ENCODE data around the gene EPB41L1. TPM values are rescaled to one million over a fixed set of nuclear protein-coding genes. Genes with fewer than 3 reads are reported as not detected.

EPB41L1 gene
- total RNA-seq, 2 donors from 2014 or later, result 81.1 to 102 TPM

- DNase-seq (ENCODE audit: low spot score), result no peak
- Histone ChIP-seq H3K4me1 (ENCODE audit: control insufficient read depth in 1 of 2, low read depth in 2 of 2) (no peaks in the 10 kb centered on the region), H3K27ac (no peak overlapping the region), H3K4me3 (no peak overlapping the region), H3K36me3 (no peaks in the 10 kb centered on the region), H3K27me3 (replicated peaks; ENCODE audit: insufficient read depth) (peaks cover 5% of the 10 kb centered on the region), H3K9me3 (no peaks in the 10 kb centered on the region)
- ATAC-seq (ENCODE audit: insufficient number of reproducible peaks, low FRiP score, low read depth), result no peak
- TF ChIP-seq, protein P1, sequence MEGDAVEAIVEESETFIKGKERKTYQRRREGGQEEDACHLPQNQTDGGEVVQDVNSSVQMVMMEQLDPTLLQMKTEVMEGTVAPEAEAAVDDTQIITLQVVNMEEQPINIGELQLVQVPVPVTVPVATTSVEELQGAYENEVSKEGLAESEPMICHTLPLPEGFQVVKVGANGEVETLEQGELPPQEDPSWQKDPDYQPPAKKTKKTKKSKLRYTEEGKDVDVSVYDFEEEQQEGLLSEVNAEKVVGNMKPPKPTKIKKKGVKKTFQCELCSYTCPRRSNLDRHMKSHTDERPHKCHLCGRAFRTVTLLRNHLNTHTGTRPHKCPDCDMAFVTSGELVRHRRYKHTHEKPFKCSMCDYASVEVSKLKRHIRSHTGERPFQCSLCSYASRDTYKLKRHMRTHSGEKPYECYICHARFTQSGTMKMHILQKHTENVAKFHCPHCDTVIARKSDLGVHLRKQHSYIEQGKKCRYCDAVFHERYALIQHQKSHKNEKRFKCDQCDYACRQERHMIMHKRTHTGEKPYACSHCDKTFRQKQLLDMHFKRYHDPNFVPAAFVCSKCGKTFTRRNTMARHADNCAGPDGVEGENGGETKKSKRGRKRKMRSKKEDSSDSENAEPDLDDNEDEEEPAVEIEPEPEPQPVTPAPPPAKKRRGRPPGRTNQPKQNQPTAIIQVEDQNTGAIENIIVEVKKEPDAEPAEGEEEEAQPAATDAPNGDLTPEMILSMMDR (IDR thresholded peaks at IDR 0.05), result no peak
These were observed 117.4 kb downstream of the EPB41L1 start for GRCh38 chr20:36271639-36272546.

GRCh38 chr20:36272547-36273220, 118.1 kb downstream of the EPB41L1 start:
- no peaks in the 10 kb centered on the region for H3K9me3 ChIP-seq
- H3K36me3 ChIP-seq, result no peaks in the 10 kb centered on the region
- H3K4me1 ChIP-seq (ENCODE audit: control insufficient read depth in 1 of 2, low read depth in 2 of 2), result no peaks in the 10 kb centered on the region
- DNase-seq (ENCODE audit: low spot score), result no peak
- no peak overlapping the region for H3K4me3 ChIP-seq
- TF ChIP-seq, protein P1 (IDR thresholded peaks at IDR 0.05), result no peak
- ATAC-seq (ENCODE audit: insufficient number of reproducible peaks, low FRiP score, low read depth), result no peak
- peaks cover 5% of the 10 kb centered on the region for H3K27me3 ChIP-seq (replicated peaks; ENCODE audit: insufficient read depth)
- no peak overlapping the region for H3K27ac ChIP-seq

- no peak overlapping the region for H3K27ac ChIP-seq
- H3K36me3 ChIP-seq, result no peaks in the 10 kb centered on the region
- no peaks in the 10 kb centered on the region for H3K4me1 ChIP-seq (ENCODE audit: control insufficient read depth in 1 of 2, low read depth in 2 of 2)
- ATAC-seq (ENCODE audit: insufficient number of reproducible peaks, low FRiP score, low read depth) (no peak), DNase-seq (ENCODE audit: low spot score) (no peak)
- TF ChIP-seq, protein P1 (IDR thresholded peaks at IDR 0.05), result no peak
- peaks cover 5% of the 10 kb centered on the region for H3K27me3 ChIP-seq (replicated peaks; ENCODE audit: insufficient read depth)
- no peaks in the 10 kb centered on the region for H3K9me3 ChIP-seq
- H3K4me3 ChIP-seq, result no peak overlapping the region
These were observed 119.1 kb downstream of the EPB41L1 start for GRCh38 chr20:36273414-36274180.

DNA sequence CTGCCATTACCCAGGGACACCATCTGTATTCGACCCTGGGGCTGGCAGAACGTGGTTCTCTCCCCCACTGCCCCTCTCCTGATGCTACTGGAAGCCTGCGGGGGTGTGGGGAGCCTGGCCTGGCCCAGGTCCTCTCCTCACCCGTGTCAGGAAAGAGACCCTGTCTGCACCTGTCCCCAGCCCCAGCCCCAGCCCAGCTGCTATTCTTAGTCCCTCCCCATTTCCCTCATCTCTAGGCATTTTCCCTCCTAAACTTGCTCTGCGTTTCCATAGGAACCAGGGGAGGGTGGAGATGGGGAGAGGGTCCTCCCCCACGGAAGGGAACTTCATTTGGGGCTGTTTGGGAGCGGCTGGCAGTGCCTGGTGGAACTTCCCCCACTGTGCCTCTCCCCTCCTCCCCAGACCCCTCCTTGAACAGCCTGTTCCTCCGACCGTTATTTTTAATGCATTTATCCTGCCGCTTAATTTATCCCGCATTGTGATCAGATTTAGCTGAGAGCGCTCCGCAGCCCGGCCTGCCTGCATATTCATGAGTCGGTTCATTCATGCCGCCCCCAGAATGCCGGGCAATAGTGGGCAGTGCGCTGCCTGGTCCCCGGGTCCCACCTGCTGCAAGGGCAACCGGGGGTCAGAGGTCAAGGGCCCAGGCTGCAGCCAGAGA, 119.8 kb downstream of the EPB41L1 start:
- Histone ChIP-seq H3K9me3 (no peaks in the 10 kb centered on the region), H3K4me1 (ENCODE audit: control insufficient read depth in 1 of 2, low read depth in 2 of 2) (no peaks in the 10 kb centered on the region), H3K27ac (no peak overlapping the region), H3K4me3 (no peak overlapping the region), H3K36me3 (no peaks in the 10 kb centered on the region), H3K27me3 (replicated peaks; ENCODE audit: insufficient read depth) (peaks cover 5% of the 10 kb centered on the region)
- DNase-seq (ENCODE audit: low spot score) (no peak), ATAC-seq (ENCODE audit: insufficient number of reproducible peaks, low FRiP score, low read depth) (no peak)
- TF ChIP-seq, protein P1 (IDR thresholded peaks at IDR 0.05), result no peak

Measured in thoracic aorta (tissue), 2 donors.